GM12878 (cell line): ENCODE measurements around the gene PCDHA2.
A peak's percentile ranks its signal among the peaks of the same experiment; 100 is the strongest.

Experiments used
- CTCF ChIP-seq, 3 experiments: IDR thresholded peaks in 2 of 3; conservative IDR thresholded peaks in 1 of 3; 2 replicates each; pipeline ENCODE4 v1.5.1; 2011; ENCODE audit warnings: low read depth in 3 of 3, low read length in 3 of 3, mild to moderate bottlenecking in 3 of 3, control low read depth in 2 of 3, moderate library complexity in 2 of 3, inconsistent platforms in 1 of 3, mixed read lengths in 1 of 3; ENCODE audit not compliant: control insufficient read depth in 2 of 3, insufficient read depth in 1 of 3; ENCODE audit errors: extremely low read depth in 1 of 3
- EZH2 ChIP-seq: IDR thresholded peaks from 2 replicates; pipeline ENCODE4 v1.6.1; 2012; ENCODE audit warnings: low read depth, mild to moderate bottlenecking, control low read depth, inconsistent platforms, low read length, borderline replicate concordance; ENCODE audit not compliant: control insufficient read depth
- HDAC6 ChIP-seq: fragments of 200-600 bp; sonication (generic); IDR thresholded peaks from one replicate; pipeline ENCODE4 v1.8.0; 2017; ENCODE audit warnings: antibody characterized with exemption; ENCODE audit not compliant: unreplicated experiment
- POLR2AphosphoS5 ChIP-seq: IDR thresholded peaks from 2 replicates; pipeline ENCODE4 v1.6.1; 2011; ENCODE audit warnings: mild to moderate bottlenecking, low read length, inconsistent platforms
- ZNF274 ChIP-seq: IDR thresholded peaks from one replicate; pipeline ENCODE4 v1.8.0; 2011; ENCODE audit not compliant: insufficient read length, insufficient read depth

GRCh38 chr5:140833993-140834392 is 39.3 kb downstream of the PCDHA2 start, which contains the start of gene PCDHA7:
- TF ChIP-seq CTCF (IDR thresholded peaks at IDR 0.05 in 2 of 3, conservative IDR thresholded peaks at IDR 0.05 in 1 of 3; ENCODE audit: control insufficient read depth in 2 of 3, extremely low read depth in 1 of 3, insufficient read depth in 1 of 3, low read depth in 3 of 3, low read length in 3 of 3) = 0 out of 6 replicates have a peak, but pooled peaks of 1 of the 3 experiments have one; percentile 4
- TF ChIP-seq HDAC6 = no peak
- no peak for TF ChIP-seq POLR2AphosphoS5
- no peak for TF ChIP-seq EZH2
- no peak for TF ChIP-seq ZNF274
